Hepatocyte (in vitro differentiated cells): Measurements from ENCODE around the gene ACAP3. TPM values are rescaled to one million over a fixed set of nuclear protein-coding genes. Genes with fewer than 3 reads are reported as not detected.

Source experiments
- DNase-seq: peaks from one replicate; pipeline ENCODE4 v3.0.0-alpha.2; 2016; ENCODE audit warnings: low spot score
- H2AFZ ChIP-seq: fragments of 200-600 bp; sonication (generic); 2 replicates; pipeline ENCODE4 v1.6.0; 2016; ENCODE audit warnings: antibody characterized with exemption, mild to moderate bottlenecking
- H3K27ac ChIP-seq: fragments of 200-600 bp; sonication (generic); 2 replicates; pipeline ENCODE4 v1.5.1; 2016; ENCODE audit warnings: mild to moderate bottlenecking
- H3K27me3 ChIP-seq: fragments of 200-600 bp; sonication (generic); 2 replicates; pipeline ENCODE4 v1.6.1; 2016
- H3K36me3 ChIP-seq: fragments of 200-600 bp; sonication (generic); replicated peaks from 2 replicates; pipeline ENCODE4 v1.5.1; 2016; ENCODE audit warnings: low read depth; ENCODE audit not compliant: insufficient read depth
- H3K4me1 ChIP-seq: fragments of 200-600 bp; sonication (generic); 2 replicates; pipeline ENCODE4 v1.5.1; 2016; ENCODE audit warnings: mild to moderate bottlenecking, moderate library complexity; ENCODE audit not compliant: insufficient read depth
- H3K4me2 ChIP-seq: fragments of 200-600 bp; sonication (generic); 2 replicates; pipeline ENCODE4 v1.6.0; 2016
- H3K4me3 ChIP-seq: fragments of 200-600 bp; sonication (generic); 2 replicates; pipeline ENCODE4 v1.5.1; 2016; ENCODE audit warnings: mild to moderate bottlenecking
- H3K79me2 ChIP-seq: fragments of 200-600 bp; sonication (generic); 2 replicates; pipeline ENCODE4 v1.6.0; 2017; ENCODE audit warnings: mild to moderate bottlenecking
- H3K9me2 ChIP-seq: fragments of 200-600 bp; sonication (generic); replicated peaks from 2 replicates; pipeline ENCODE4 v1.6.0; 2017; ENCODE audit warnings: mild to moderate bottlenecking; ENCODE audit not compliant: insufficient read depth
- H3K9me3 ChIP-seq: fragments of 200-600 bp; sonication (generic); 2 replicates; pipeline ENCODE4 v1.5.1; 2016; ENCODE audit warnings: low read depth, mild to moderate bottlenecking
- H4K20me1 ChIP-seq: fragments of 200-600 bp; sonication (generic); 2 replicates; pipeline ENCODE4 v1.6.0; 2016; ENCODE audit warnings: mild to moderate bottlenecking; ENCODE audit not compliant: insufficient read depth, poor library complexity, severe bottlenecking
- CTCF ChIP-seq: fragments of 200-600 bp; sonication (generic); IDR thresholded peaks from 2 replicates; pipeline ENCODE4 v1.5.1; 2016; ENCODE audit warnings: antibody characterized with exemption, mild to moderate bottlenecking; ENCODE audit not compliant: poor library complexity
- EZH2 ChIP-seq: fragments of 200-600 bp; sonication (generic); IDR thresholded peaks from 2 replicates; pipeline ENCODE4 v1.6.1; 2016; ENCODE audit warnings: antibody characterized with exemption, mild to moderate bottlenecking, borderline replicate concordance
- EZH2phosphoT487 ChIP-seq: fragments of 200-600 bp; sonication (generic); IDR thresholded peaks from one replicate; pipeline ENCODE4 v1.6.1; 2018; ENCODE audit warnings: antibody characterized with exemption, mild to moderate bottlenecking, low read depth, moderate library complexity; ENCODE audit not compliant: unreplicated experiment, severe bottlenecking
- WGBS: methylation state at CpG from one replicate; pipeline ENCODE4 v1.1.6; 2016; ENCODE audit warnings: low lambda C conversion rate; ENCODE audit errors: missing lambda C conversion rate; 5-methylcytosine and 5-hydroxymethylcytosine counted together
- polyA plus RNA-seq: library from polyadenylated mRNA; unstranded; fragments of >200 nt; fragmentation: Nextera tagmentation; extraction: Ambion mirVana; gene quantifications from 2 replicates; pipeline ENCODE4 v1.2.1, GENCODE V29; 2016
- total RNA-seq: library from RNA; depleted of rRNA; stranded (reverse); fragments of >200 nt; gene quantifications from 2 replicates; pipeline ENCODE4 v1.2.3, GENCODE V29; 2014

The ACAP3 gene
- total and polyA plus RNA-seq, 2 experiments from 2014 or later = 56.0 to 87.1 TPM

GRCh38 chr1:1336446-1336845 is 28.7 kb upstream of the ACAP3 start:
- WGBS = 97% methylated on average over 23 of the region's 26 CpGs
- no peak overlapping the region for H2AFZ ChIP-seq
- TF ChIP-seq CTCF = no peak
- no peak for TF ChIP-seq EZH2phosphoT487
- TF ChIP-seq EZH2 = no peak

GRCh38 chr1:1335792-1336248 is 28.1 kb upstream of the ACAP3 start:
- H3K9me3 ChIP-seq = no peaks in the 10 kb centered on the region
- H3K79me2 ChIP-seq = no peaks in the 10 kb centered on the region
- H3K4me1 ChIP-seq = peaks cover 8% of the 10 kb centered on the region
- no peaks in the 10 kb centered on the region for H3K9me2 ChIP-seq
- H3K36me3 ChIP-seq = no peaks in the 10 kb centered on the region
- DNase-seq = no peak
- H4K20me1 ChIP-seq = no peaks in the 10 kb centered on the region
- no peaks in the 10 kb centered on the region for H3K27me3 ChIP-seq
- H2AFZ ChIP-seq = no peak overlapping the region
- H3K4me2 ChIP-seq = no peak overlapping the region
- H3K27ac ChIP-seq = no peak overlapping the region
- 100% methylated on average over 11 of the region's 21 CpGs for WGBS
- TF ChIP-seq CTCF = no peak
- H3K4me3 ChIP-seq = no peak overlapping the region

More at GRCh38 chr1:1336446-1336845, 28.7 kb upstream of the ACAP3 start:
- Histone ChIP-seq H4K20me1 (no peaks in the 10 kb centered on the region), H3K4me1 (peaks cover 2% of the 10 kb centered on the region), H3K4me2 (no peak overlapping the region), H3K27ac (no peak overlapping the region), H3K4me3 (no peak overlapping the region), H3K27me3 (no peaks in the 10 kb centered on the region), H3K9me3 (no peaks in the 10 kb centered on the region), H3K79me2 (no peaks in the 10 kb centered on the region), H3K9me2 (no peaks in the 10 kb centered on the region), H3K36me3 (no peaks in the 10 kb centered on the region)
- DNase-seq = no peak

GRCh38 chr1:1335283-1335682 is 27.6 kb upstream of the ACAP3 start:
- Histone ChIP-seq H3K27ac (no peak overlapping the region), H4K20me1 (no peaks in the 10 kb centered on the region), H2AFZ (no peak overlapping the region), H3K9me2 (no peaks in the 10 kb centered on the region), H3K4me3 (no peak overlapping the region), H3K79me2 (no peaks in the 10 kb centered on the region), H3K27me3 (no peaks in the 10 kb centered on the region), H3K36me3 (no peaks in the 10 kb centered on the region), H3K9me3 (no peaks in the 10 kb centered on the region), H3K4me1 (peaks cover 13% of the 10 kb centered on the region), H3K4me2 (no peak overlapping the region)
- WGBS = 85% methylated on average over 16 of the region's 16 CpGs
- TF ChIP-seq CTCF = no peak
- TF ChIP-seq EZH2 = no peak
- no peak for TF ChIP-seq EZH2phosphoT487
- no peak for DNase-seq

GRCh38 chr1:1334835-1335234 is 27.1 kb upstream of the ACAP3 start:
- TF ChIP-seq CTCF (no peak), EZH2 (no peak), EZH2phosphoT487 (no peak)
- DNase-seq = no peak
- Histone ChIP-seq H4K20me1 (no peaks in the 10 kb centered on the region), H3K4me3 (no peak overlapping the region), H3K36me3 (no peaks in the 10 kb centered on the region), H3K4me1 (peaks cover 15% of the 10 kb centered on the region), H3K79me2 (no peaks in the 10 kb centered on the region), H3K27me3 (no peaks in the 10 kb centered on the region), H3K27ac (no peak overlapping the region), H3K9me3 (no peaks in the 10 kb centered on the region), H2AFZ (no peak overlapping the region), H3K9me2 (no peaks in the 10 kb centered on the region), H3K4me2 (no peak overlapping the region)
- WGBS = 54% methylated on average over 11 of the region's 11 CpGs
